Measurements from ENCODE around the gene FSTL4.

DNA sequence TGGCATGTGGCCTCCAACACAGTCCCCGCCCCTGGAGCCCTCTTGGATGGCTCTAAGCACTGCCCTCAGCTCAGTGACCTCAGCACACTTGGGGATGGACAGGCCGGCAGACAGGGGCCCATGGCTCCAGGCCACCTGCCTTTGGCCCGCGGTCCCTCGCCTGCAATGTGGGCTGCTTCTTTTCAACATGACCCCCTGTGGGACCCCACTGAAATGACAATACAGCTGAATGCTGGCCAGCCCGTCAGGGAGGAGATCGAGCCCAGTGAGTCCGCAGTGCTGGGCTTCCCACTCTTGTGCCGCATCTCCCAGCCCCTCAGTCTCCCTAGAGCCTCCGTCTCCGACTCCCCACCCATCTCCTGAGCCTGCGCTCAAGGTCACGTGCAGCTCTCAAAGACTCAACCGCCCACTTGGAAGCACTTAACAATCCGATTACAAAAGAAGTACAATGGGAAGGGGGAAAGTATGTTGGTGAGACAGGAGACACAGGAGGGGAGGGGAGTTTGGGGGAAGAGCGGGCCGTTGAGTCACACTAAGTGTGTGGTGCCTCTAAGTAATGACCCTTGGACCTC is 321.6 kb downstream of the FSTL4 start:
- TF ChIP-seq CTCF (IDR thresholded peaks at IDR 0.05) (no peak), EZH2 (IDR thresholded peaks at IDR 0.05; ENCODE audit: borderline replicate concordance, insufficient read depth, low read depth, low read length, poor library complexity, severe bottlenecking) (no peak)

Data from B cell (primary cell).